ENCODE results near the gene DOP1A. TPM values are rescaled to one million over a fixed set of nuclear protein-coding genes. Genes with fewer than 3 reads are reported as not detected.

Gene DOP1A
- polyA plus RNA-seq, 3 donors = 2.1 to 8.9 (median 2.5) TPM

DNA sequence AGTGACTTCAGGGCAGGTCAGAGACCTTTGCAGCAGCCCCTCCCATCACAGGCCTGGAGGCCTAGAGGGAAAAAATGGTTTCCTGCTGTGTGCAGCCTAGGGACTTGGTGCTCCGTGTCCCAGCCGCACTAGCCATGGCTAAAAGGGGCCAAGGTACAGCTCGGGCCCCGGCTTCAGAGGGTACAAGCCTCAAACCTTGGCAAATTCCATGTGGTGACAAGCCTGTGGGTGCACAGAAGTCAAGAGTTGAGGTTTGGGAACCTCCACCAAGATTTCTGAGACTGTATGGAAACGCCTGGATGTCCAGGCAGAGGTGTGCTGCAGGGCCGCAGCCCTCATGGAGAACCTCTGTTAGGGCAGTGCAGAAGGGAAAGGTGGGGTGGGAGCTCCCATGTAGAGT, 35.8 kb upstream of the DOP1A start:
- no peak for DNase-seq
- Histone ChIP-seq H3K9ac (ENCODE audit: insufficient read depth, low read length, poor library complexity, severe bottlenecking) (no peak overlapping the region), H3K79me2 (ENCODE audit: insufficient read depth, low read length) (no peaks in the 10 kb centered on the region), H4K20me1 (ENCODE audit: insufficient read depth, low read length) (no peaks in the 10 kb centered on the region), H3K27me3 (ENCODE audit: control insufficient read depth in 2 of 2, insufficient read depth in 2 of 2, low read length in 2 of 2) (no peaks in the 10 kb centered on the region), H3K4me2 (replicated peaks; ENCODE audit: extremely low read depth, low read length, poor library complexity, severe bottlenecking) (no peak overlapping the region), H3K4me3 (replicated peaks in 1 of 3; ENCODE audit: low read depth in 2 of 3, low read length in 3 of 3) (no peak overlapping the region), H3K27ac (ENCODE audit: low read depth in 1 of 2, low read length in 2 of 2) (no peak overlapping the region), H3K36me3 (replicated peaks in 1 of 2; ENCODE audit: control insufficient read depth in 1 of 2, insufficient read depth in 2 of 2, low read length in 2 of 2) (no peaks in the 10 kb centered on the region), H3K4me1 (ENCODE audit: control insufficient read depth in 1 of 2, insufficient read depth in 2 of 2, low read length in 2 of 2) (no peaks in the 10 kb centered on the region), H3K9me3 (replicated peaks in 1 of 2; ENCODE audit: control insufficient read depth in 1 of 2, insufficient read depth in 1 of 2, low read length in 2 of 2) (peaks cover 23 to 29% of the 10 kb centered on the region in 2 donors), H2AFZ (ENCODE audit: insufficient read depth, low read depth, low read length, poor library complexity, severe bottlenecking) (no peak overlapping the region)
- peaks cover 8 to 25% of the 10 kb centered on the region in 2 donors for H3K36me3 Mint-ChIP-seq
- WGBS (ENCODE audit: insufficient coverage) = 100% methylated on average over 5 of the region's 6 CpGs
- no peak overlapping the region for H3K27ac Mint-ChIP-seq
- TF ChIP-seq, protein P1, sequence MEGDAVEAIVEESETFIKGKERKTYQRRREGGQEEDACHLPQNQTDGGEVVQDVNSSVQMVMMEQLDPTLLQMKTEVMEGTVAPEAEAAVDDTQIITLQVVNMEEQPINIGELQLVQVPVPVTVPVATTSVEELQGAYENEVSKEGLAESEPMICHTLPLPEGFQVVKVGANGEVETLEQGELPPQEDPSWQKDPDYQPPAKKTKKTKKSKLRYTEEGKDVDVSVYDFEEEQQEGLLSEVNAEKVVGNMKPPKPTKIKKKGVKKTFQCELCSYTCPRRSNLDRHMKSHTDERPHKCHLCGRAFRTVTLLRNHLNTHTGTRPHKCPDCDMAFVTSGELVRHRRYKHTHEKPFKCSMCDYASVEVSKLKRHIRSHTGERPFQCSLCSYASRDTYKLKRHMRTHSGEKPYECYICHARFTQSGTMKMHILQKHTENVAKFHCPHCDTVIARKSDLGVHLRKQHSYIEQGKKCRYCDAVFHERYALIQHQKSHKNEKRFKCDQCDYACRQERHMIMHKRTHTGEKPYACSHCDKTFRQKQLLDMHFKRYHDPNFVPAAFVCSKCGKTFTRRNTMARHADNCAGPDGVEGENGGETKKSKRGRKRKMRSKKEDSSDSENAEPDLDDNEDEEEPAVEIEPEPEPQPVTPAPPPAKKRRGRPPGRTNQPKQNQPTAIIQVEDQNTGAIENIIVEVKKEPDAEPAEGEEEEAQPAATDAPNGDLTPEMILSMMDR (IDR thresholded peaks at IDR 0.05) = no peak
- no peaks in the 10 kb centered on the region for H3K27me3 Mint-ChIP-seq (ENCODE audit: low read depth in 3 of 3)
- H3K4me1 Mint-ChIP-seq = no peaks in the 10 kb centered on the region
- H3K4me3 Mint-ChIP-seq = no peak overlapping the region
- H3K9me3 Mint-ChIP-seq = peaks cover 15 to 39% (median 29%) of the 10 kb centered on the region in 7 donors
- intact Hi-C loops (cut with micrococcal nuclease) = no loop called here

DNA sequence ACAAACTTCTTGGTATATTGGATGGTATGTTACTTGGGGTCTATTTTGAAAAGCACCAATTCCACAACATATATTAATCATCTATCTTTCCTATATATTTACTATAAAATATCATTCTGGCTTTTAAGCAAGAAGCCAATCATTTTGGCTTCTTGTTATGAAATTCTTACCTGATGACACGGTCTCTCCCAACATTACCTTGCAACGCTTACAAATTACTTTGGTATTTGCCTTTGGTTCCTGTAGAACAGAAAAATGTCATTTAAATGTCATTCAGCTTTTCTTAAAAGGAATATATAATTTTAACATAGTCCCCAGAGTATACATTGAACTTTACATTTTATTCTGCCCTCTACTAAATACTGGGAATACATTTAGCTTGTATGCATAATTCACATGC, 29.2 kb upstream of the DOP1A start:
- H3K4me1 Mint-ChIP-seq = no peaks in the 10 kb centered on the region
- no peak for DNase-seq
- H3K36me3 ChIP-seq (replicated peaks in 1 of 2; ENCODE audit: control insufficient read depth in 1 of 2, insufficient read depth in 2 of 2, low read length in 2 of 2) = no peaks in the 10 kb centered on the region
- TF ChIP-seq, protein P1 (IDR thresholded peaks at IDR 0.05) = no peak
- no peak overlapping the region for H3K27ac ChIP-seq (ENCODE audit: low read depth in 1 of 2, low read length in 2 of 2)
- no peaks in the 10 kb centered on the region for H3K4me1 ChIP-seq (ENCODE audit: control insufficient read depth in 1 of 2, insufficient read depth in 2 of 2, low read length in 2 of 2)
- no peaks in the 10 kb centered on the region for H3K79me2 ChIP-seq (ENCODE audit: insufficient read depth, low read length)
- no peak overlapping the region for H3K4me3 Mint-ChIP-seq
- no peak overlapping the region for H3K4me2 ChIP-seq (replicated peaks; ENCODE audit: extremely low read depth, low read length, poor library complexity, severe bottlenecking)
- H3K27me3 ChIP-seq (ENCODE audit: control insufficient read depth in 2 of 2, insufficient read depth in 2 of 2, low read length in 2 of 2) = no peaks in the 10 kb centered on the region
- H3K36me3 Mint-ChIP-seq = peaks cover 0 to 13% of the 10 kb centered on the region in 2 donors
- H3K9me3 ChIP-seq (replicated peaks in 1 of 2; ENCODE audit: control insufficient read depth in 1 of 2, insufficient read depth in 1 of 2, low read length in 2 of 2) = peaks cover 1 to 6% of the 10 kb centered on the region in 2 donors
- H3K27ac Mint-ChIP-seq = no peak overlapping the region
- no peak overlapping the region for H3K4me3 ChIP-seq (replicated peaks in 1 of 3; ENCODE audit: low read depth in 2 of 3, low read length in 3 of 3)
- H3K9me3 Mint-ChIP-seq = peaks cover 2 to 16% (median 12%) of the 10 kb centered on the region in 7 donors
- intact Hi-C loops (cut with micrococcal nuclease) = no loop called here
- no peak overlapping the region for H2AFZ ChIP-seq (ENCODE audit: insufficient read depth, low read depth, low read length, poor library complexity, severe bottlenecking)
- no peaks in the 10 kb centered on the region for H3K27me3 Mint-ChIP-seq (ENCODE audit: low read depth in 3 of 3)
- no CpG with 5 or more reads among the region's 2 CpGs for WGBS (ENCODE audit: insufficient coverage)
- H3K9ac ChIP-seq (ENCODE audit: insufficient read depth, low read length, poor library complexity, severe bottlenecking) = no peak overlapping the region
- no peaks in the 10 kb centered on the region for H4K20me1 ChIP-seq (ENCODE audit: insufficient read depth, low read length)
